ENCODE data around the gene CFAP20DC.

The CFAP20DC gene

DNA sequence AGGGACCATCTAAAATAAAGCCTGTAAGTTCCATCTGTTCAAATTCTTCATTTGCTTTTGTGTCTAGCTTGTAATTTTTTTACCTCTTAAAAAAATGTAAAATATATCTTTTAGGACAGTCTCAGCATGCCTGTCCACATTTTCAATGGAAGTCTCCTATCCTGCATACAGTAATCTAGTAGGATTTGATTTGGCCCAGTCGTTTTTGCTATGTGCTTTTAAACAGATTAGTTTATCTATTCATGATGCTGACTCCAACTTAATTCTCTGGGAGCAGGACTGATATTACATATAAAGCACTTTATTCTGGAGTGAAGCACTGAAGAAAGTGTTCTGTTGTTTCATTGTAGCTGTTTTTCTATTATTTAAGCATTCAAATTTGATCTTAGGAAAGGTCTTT is 38.9 kb upstream of the CFAP20DC start:
- H3K36me3 ChIP-seq (replicated peaks; ENCODE audit: insufficient read depth, low read length): no peaks in the 10 kb centered on the region
- no peak overlapping the region for H3K9ac ChIP-seq (ENCODE audit: low read length)
- no peaks in the 10 kb centered on the region for H3K27me3 ChIP-seq (replicated peaks; ENCODE audit: insufficient read depth, low read length)
- peaks cover 3% of the 10 kb centered on the region; the same call in 1 of the 2 replicates for H3K4me1 ChIP-seq (ENCODE audit: low read length)
- no peak overlapping the region for H3K4me2 ChIP-seq (ENCODE audit: low read depth, low read length)
- no peaks in the 10 kb centered on the region for H3F3A ChIP-seq (ENCODE audit: insufficient read depth, low read length)
- no peak overlapping the region for H3K4me3 ChIP-seq (ENCODE audit: low read length)
- no peaks in the 10 kb centered on the region for H3K9me2 ChIP-seq (replicated peaks; ENCODE audit: insufficient read depth, low read length)
- H3K27ac ChIP-seq (ENCODE audit: low read length): no peak overlapping the region
- TF ChIP-seq, protein P1, sequence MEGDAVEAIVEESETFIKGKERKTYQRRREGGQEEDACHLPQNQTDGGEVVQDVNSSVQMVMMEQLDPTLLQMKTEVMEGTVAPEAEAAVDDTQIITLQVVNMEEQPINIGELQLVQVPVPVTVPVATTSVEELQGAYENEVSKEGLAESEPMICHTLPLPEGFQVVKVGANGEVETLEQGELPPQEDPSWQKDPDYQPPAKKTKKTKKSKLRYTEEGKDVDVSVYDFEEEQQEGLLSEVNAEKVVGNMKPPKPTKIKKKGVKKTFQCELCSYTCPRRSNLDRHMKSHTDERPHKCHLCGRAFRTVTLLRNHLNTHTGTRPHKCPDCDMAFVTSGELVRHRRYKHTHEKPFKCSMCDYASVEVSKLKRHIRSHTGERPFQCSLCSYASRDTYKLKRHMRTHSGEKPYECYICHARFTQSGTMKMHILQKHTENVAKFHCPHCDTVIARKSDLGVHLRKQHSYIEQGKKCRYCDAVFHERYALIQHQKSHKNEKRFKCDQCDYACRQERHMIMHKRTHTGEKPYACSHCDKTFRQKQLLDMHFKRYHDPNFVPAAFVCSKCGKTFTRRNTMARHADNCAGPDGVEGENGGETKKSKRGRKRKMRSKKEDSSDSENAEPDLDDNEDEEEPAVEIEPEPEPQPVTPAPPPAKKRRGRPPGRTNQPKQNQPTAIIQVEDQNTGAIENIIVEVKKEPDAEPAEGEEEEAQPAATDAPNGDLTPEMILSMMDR (IDR thresholded peaks at IDR 0.05; ENCODE audit: low read length): no peak
- TF ChIP-seq EZH2 (optimal IDR thresholded peaks at IDR 0.05; ENCODE audit: low read depth, low read length): no peak
- no peaks in the 10 kb centered on the region for H3K9me3 ChIP-seq (replicated peaks; ENCODE audit: insufficient read depth, low read length)
- H2AFZ ChIP-seq (ENCODE audit: low read length): no peak overlapping the region
- H3K79me2 ChIP-seq (ENCODE audit: low read length): no peaks in the 10 kb centered on the region
- no peaks in the 10 kb centered on the region for H4K20me1 ChIP-seq (ENCODE audit: insufficient read depth, low read length)
- no peak for DNase-seq

- H3K4me3 ChIP-seq (ENCODE audit: low read length): no peak overlapping the region
- no peaks in the 10 kb centered on the region for H4K20me1 ChIP-seq (ENCODE audit: insufficient read depth, low read length)
- H3K4me1 ChIP-seq (ENCODE audit: low read length): no peaks in the 10 kb centered on the region
- no peak for DNase-seq
- no peaks in the 10 kb centered on the region for H3K27me3 ChIP-seq (replicated peaks; ENCODE audit: insufficient read depth, low read length)
- H3K4me2 ChIP-seq (ENCODE audit: low read depth, low read length): no peak overlapping the region
- no peaks in the 10 kb centered on the region for H3K79me2 ChIP-seq (ENCODE audit: low read length)
- H3K9me3 ChIP-seq (replicated peaks; ENCODE audit: insufficient read depth, low read length): no peaks in the 10 kb centered on the region
- H3K27ac ChIP-seq (ENCODE audit: low read length): no peak overlapping the region
- no peak overlapping the region for H2AFZ ChIP-seq (ENCODE audit: low read length)
- no peaks in the 10 kb centered on the region for H3F3A ChIP-seq (ENCODE audit: insufficient read depth, low read length)
- no peaks in the 10 kb centered on the region for H3K36me3 ChIP-seq (replicated peaks; ENCODE audit: insufficient read depth, low read length)
- TF ChIP-seq EZH2 (optimal IDR thresholded peaks at IDR 0.05; ENCODE audit: low read depth, low read length): no peak
- TF ChIP-seq, protein P1 (IDR thresholded peaks at IDR 0.05; ENCODE audit: low read length): no peak
- no peak for TF ChIP-seq EZH2phosphoT487 (IDR thresholded peaks at IDR 0.05; ENCODE audit: low read length)
- H3K9me2 ChIP-seq (replicated peaks; ENCODE audit: insufficient read depth, low read length): no peaks in the 10 kb centered on the region
- H3K9ac ChIP-seq (ENCODE audit: low read length): no peak overlapping the region
Measured at GRCh38 chr3:59085976-59086375, 36.2 kb upstream of the CFAP20DC start.

GRCh38 chr3:59084583-59084982 is 34.8 kb upstream of the CFAP20DC start:
- DNase-seq: no peak
- Histone ChIP-seq H3K27ac (ENCODE audit: low read length) (no peak overlapping the region), H3K4me3 (ENCODE audit: low read length) (no peak overlapping the region), H3K27me3 (replicated peaks; ENCODE audit: insufficient read depth, low read length) (no peaks in the 10 kb centered on the region), H3K79me2 (ENCODE audit: low read length) (no peaks in the 10 kb centered on the region), H3K9me3 (replicated peaks; ENCODE audit: insufficient read depth, low read length) (no peaks in the 10 kb centered on the region), H3K9me2 (replicated peaks; ENCODE audit: insufficient read depth, low read length) (no peaks in the 10 kb centered on the region), H3K4me1 (ENCODE audit: low read length) (no peaks in the 10 kb centered on the region), H3K9ac (ENCODE audit: low read length) (no peak overlapping the region), H3K36me3 (replicated peaks; ENCODE audit: insufficient read depth, low read length) (no peaks in the 10 kb centered on the region), H4K20me1 (ENCODE audit: insufficient read depth, low read length) (no peaks in the 10 kb centered on the region), H3K4me2 (ENCODE audit: low read depth, low read length) (no peak overlapping the region), H2AFZ (ENCODE audit: low read length) (no peak overlapping the region), H3F3A (ENCODE audit: insufficient read depth, low read length) (no peaks in the 10 kb centered on the region)
- no peak for TF ChIP-seq EZH2 (optimal IDR thresholded peaks at IDR 0.05; ENCODE audit: low read depth, low read length)
- TF ChIP-seq EZH2phosphoT487 (IDR thresholded peaks at IDR 0.05; ENCODE audit: low read length): no peak
- TF ChIP-seq, protein P1 (IDR thresholded peaks at IDR 0.05; ENCODE audit: low read length): no peak
